Stimulated activated CD4-positive, alpha-beta T cell treated with anti-CD3 and anti-CD28 coated beads, Interleukin-2, amount 100 ng/mL, for 24 hours (primary cell): ENCODE measurements around the gene SAT2.
"Not testable (repeated sequence)": the region's sequence is repeated elsewhere in the genome, so short reads cannot be mapped to it uniquely, and the experiment has no call there.

Source experiments
- DNase-seq, 2 donors: peaks; one replicate each; pipeline ENCODE4 v3.0.0-alpha.2; 2020

Gene SAT2

GRCh38 chr17:7627250-7628121, at the start of gene SAT2:
TSS of gene SAT2 (minus strand) at chr17:7627821. CDS start at chr17:7627635, 186 bp downstream.
- DNase-seq, result peak; percentile 85 to 86

DNA sequence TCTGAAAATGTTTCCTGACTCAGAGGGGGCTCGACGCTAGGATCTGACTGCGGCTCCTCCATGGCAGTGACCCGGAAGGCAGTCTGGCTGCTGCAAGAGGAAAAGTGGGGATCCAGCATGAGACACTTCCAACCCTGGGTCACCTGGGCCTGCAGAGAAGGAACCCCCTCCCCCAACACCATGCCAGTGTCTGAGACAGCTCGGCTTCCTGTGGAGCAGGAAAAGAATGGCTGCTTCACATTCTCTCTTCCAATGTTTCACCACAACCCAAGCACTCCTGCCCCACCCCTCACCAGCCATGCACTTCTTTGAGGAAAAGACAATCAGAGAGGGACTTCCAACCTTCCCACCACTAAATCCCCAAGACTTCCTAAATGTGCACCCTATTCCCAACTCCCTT, 48.9 kb upstream of the SAT2 start:
- DNase-seq, result no peak

GRCh38 chr17:7674934-7675333, 47.3 kb upstream of the SAT2 start:
- no peak for DNase-seq

DNA sequence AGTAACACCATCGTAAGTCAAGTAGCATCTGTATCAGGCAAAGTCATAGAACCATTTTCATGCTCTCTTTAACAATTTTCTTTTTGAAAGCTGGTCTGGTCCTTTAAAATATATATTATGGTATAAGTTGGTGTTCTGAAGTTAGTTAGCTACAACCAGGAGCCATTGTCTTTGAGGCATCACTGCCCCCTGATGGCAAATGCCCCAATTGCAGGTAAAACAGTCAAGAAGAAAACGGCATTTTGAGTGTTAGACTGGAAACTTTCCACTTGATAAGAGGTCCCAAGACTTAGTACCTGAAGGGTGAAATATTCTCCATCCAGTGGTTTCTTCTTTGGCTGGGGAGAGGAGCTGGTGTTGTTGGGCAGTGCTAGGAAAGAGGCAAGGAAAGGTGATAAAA, 45.6 kb upstream of the SAT2 start:
- DNase-seq, result peak; percentile 61 to 71

DNA sequence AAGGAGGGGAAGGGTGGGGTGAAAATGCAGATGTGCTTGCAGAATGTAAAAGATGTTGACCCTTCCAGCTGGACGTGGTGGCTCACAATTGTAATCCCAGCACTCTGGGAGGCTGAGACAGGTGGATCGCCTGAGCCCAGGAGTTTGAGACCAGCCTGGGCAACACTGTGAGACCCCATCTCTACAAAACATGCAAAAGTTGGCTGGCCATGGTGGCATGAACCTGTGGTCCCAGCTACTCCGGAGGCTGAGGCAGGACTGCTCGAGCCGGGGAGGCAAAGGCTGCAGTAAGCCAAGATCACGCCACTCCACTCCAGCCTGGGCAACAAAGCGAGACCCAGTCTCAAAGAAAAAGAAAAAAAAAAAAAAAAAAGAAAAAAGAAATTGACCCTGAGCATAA, 40.9 kb upstream of the SAT2 start:
- no peak for DNase-seq

- DNase-seq, result no peak
Measured at GRCh38 chr17:7667656-7668406, 40.2 kb upstream of the SAT2 start.

- no peak for DNase-seq
Measured at GRCh38 chr17:7656958-7657609, 29.5 kb upstream of the SAT2 start.

DNA sequence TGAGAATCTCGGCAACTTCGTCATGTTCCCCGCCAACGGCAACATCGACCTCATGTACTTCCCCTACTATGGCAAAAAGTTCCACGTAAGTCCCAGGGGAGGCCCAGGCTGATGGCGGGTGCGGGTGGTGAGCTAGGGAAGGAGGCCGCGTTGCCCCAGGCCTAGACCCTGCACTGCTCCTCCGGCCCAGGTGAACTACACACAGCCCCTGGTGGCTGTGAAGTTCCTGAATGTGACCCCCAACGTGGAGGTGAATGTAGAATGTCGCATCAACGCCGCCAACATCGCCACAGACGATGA, 27.9 kb upstream of the SAT2 start:
- no peak for DNase-seq

GRCh38 chr17:7654832-7655540, 27.4 kb upstream of the SAT2 start:
- DNase-seq, result no peak

GRCh38 chr17:7652388-7653356, 25.1 kb upstream of the SAT2 start:
- DNase-seq, result no peak

- DNase-seq, result no peak
Measured at GRCh38 chr17:7651665-7652387, 24.2 kb upstream of the SAT2 start.

- no peak for DNase-seq
Measured at GRCh38 chr17:7651097-7651664, 23.6 kb upstream of the SAT2 start.

DNA sequence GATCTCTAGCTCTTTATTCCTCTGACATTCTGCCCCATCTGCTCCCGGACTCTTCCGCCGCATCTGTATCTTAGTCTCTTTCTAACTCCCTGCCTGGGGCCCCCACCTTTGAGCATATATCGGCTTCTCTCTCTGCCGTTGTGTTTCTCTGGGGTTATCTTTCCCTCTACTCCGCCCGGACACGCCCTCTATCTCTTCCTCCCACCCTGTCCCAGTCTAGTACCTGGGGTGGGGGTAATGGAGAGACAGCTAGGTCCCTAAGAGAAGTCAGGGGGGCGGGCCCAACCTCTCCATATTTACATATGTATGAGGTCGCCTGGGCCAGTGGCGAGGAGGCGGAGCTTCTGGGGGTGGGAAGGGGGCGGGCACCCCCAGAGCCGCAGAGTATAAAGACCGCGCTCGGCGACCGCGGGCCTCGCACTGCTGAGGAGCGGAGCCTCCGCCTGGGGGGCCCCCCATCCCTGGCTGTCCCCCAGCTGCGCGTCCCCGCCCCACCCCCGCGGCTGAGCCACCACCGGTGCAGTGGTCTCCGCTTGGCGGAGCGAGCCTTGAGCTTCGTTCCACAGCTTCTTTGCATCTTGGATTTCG, 23.0 kb upstream of the SAT2 start, which contains the start of gene ATP1B2:
ATP1B2 (plus strand) TSS at position 418 of the 588 bp plus-strand sequence. CDS start 593 bp downstream, outside the sequence.
- peak; percentile 73 to 75 for DNase-seq

GRCh38 chr17:7647018-7647417, 19.4 kb upstream of the SAT2 start:
- no peak for DNase-seq

DNA sequence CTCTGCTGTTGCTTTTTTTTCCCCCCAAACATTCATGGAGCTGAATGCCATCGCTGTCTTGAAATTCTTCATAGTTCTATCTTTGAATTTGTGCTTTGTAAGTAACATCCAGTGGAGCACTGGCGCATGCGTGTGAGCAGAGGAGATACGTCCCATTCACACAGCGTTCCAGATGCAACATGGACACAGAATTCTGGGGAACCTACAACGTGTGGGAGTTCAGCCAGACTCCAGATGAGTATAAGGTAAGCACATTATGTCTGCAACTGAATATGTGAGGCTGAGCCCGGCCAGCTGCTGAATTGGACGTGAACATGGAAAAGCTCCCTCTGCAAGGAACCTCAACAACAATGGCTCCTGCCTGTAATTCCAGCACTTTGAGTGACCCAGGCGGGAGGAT, 18.8 kb upstream of the SAT2 start:
- DNase-seq, result no peak

GRCh38 chr17:7644775-7645174, 17.2 kb upstream of the SAT2 start:
- DNase-seq, result no peak

GRCh38 chr17:7641635-7642034, 14.0 kb upstream of the SAT2 start:
- not testable (repeated sequence) for DNase-seq

- no peak for DNase-seq
Measured at GRCh38 chr17:7640783-7641182, 13.2 kb upstream of the SAT2 start.

GRCh38 chr17:7636163-7636562, 8.5 kb upstream of the SAT2 start:
- no peak for DNase-seq

DNA sequence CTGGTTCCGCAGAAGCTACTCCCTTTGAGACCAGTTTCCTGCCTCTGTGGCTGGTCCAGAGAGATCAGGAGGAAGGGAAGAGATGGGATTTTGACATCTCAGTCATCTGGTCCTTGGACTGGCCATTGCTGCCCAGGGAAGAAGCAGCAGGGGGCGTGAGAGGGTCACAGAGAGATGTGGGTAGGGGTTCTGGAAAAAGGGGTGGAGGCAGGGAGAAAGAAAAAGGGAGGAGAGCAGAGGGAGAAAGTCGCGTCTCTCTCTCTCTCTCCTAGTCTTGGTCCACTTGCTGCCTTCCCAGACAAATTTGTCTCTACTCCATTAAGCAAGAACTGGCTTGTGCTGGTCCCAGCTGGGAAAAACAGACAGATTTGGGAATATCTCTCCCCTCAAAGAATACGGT, 6.8 kb upstream of the SAT2 start:
- DNase-seq, result peak in 1 of 2 donors; percentile 34
